Stomach (tissue), 9 donors: ENCODE results near the gene TAP2. TPM values are rescaled to one million over a fixed set of nuclear protein-coding genes. Genes with fewer than 3 reads are reported as not detected.

Source experiments
- DNase-seq, 2 donors: peaks; one replicate each; pipeline versions ENCODE4 v3.0.0 to v3.0.0-alpha.2; 2013 to 2019
- H3K27ac ChIP-seq, 5 donors: fragments of 200-600 bp in 4 of 5; sonication (generic) in 4 of 5; one replicate each; pipeline ENCODE4 v1.5.1; 2013 to 2019; ENCODE audit warnings: mild to moderate bottlenecking in 1 of 5, moderate library complexity in 1 of 5
- H3K27me3 ChIP-seq, 3 donors: fragments of 200-600 bp; sonication (generic); one replicate each; pipeline ENCODE4 v1.5.1; 2017 to 2019; ENCODE audit warnings: mixed run types in 1 of 3
- H3K36me3 ChIP-seq, 4 donors: fragments of 200-600 bp; sonication (generic); 1 replicate in 3 of 4; 2 replicates in 1 of 4; pipeline ENCODE4 v1.5.1; 2016 to 2019
- H3K4me1 ChIP-seq, 4 donors: fragments of 200-600 bp; sonication (generic); one replicate each; pipeline ENCODE4 v1.5.1; 2016 to 2019
- H3K4me3 ChIP-seq, 4 donors: fragments of 200-600 bp; sonication (generic) in 3 of 4; one replicate each; pipeline ENCODE4 v1.5.1; 2016 to 2019; ENCODE audit warnings: mild to moderate bottlenecking in 1 of 4
- H3K9me3 ChIP-seq, 4 donors: fragments of 200-600 bp; sonication (generic); one replicate each; pipeline ENCODE4 v1.5.1; 2016 to 2019
- CTCF ChIP-seq, 7 experiments: fragments of 450-650 bp in 4 of 7; fragments of 200-600 bp in 3 of 7; sonication (generic) in 3 of 7; IDR thresholded peaks; one replicate each; pipeline ENCODE4 v1.5.1; 2016 to 2019; ENCODE audit warnings: antibody characterized with exemption in 7 of 7, control low read depth in 2 of 7, mild to moderate bottlenecking in 1 of 7
- EP300 ChIP-seq: sonication (generic); formaldehyde crosslinking; IDR thresholded peaks from one replicate; pipeline ENCODE4 v1.6.1; 2017; ENCODE audit warnings: antibody characterized with exemption
- POLR2A ChIP-seq, 4 donors: fragments of 450-650 bp; IDR thresholded peaks; one replicate each; pipeline ENCODE4 v1.6.1; 2016; ENCODE audit warnings: antibody characterized with exemption in 4 of 4, control low read depth in 2 of 4, mild to moderate bottlenecking in 1 of 4, moderate library complexity in 1 of 4
- POLR2AphosphoS5 ChIP-seq, 3 donors: sonication (generic); formaldehyde crosslinking; IDR thresholded peaks; one replicate each; pipeline ENCODE4 v1.6.1; 2016; ENCODE audit warnings: antibody characterized with exemption in 3 of 3
- WGBS, 5 donors: extraction: QIAGEN DNeasy Blood & Tissue Kit in 3 of 5; methylation state at CpG; one replicate each; pipeline versions ENCODE4 v1.1.5 to v1.1.7; 2013 to 2018; 5-methylcytosine and 5-hydroxymethylcytosine counted together
- intact Hi-C: fragments of 100-400 bp; cut with DNase I; formaldehyde crosslinking; loops from one replicate; pipeline ENCODE4 v1.15.1; 2023; ENCODE audit warnings: low total_unique reads
- polyA plus RNA-seq, 3 donors: library from polyadenylated mRNA; stranded (reverse); fragments of 200-250 nt; gene quantifications; one replicate each; pipeline ENCODE4 v1.2.3, GENCODE V29; 2013
- total RNA-seq, 5 donors: library from RNA; depleted of rRNA; stranded (reverse); fragments of >200 nt; gene quantifications; one replicate each; pipeline versions ENCODE4 v1.1.0 to v1.2.3, GENCODE V29; 2014 to 2016
- donor health status: healthy with polysubstance abuse.
- donor health status: Bipolar disorder and iron deficiency.
- donor health status: healthy.

The TAP2 gene
- total and polyA plus RNA-seq, 8 donors: 1.2 to 449 (median 11.4) TPM

- DNase-seq: peak; percentile 96 to 97
- WGBS, 5 donors: 0% methylated on average over 46 to 68 of the region's 68 CpGs
- Histone ChIP-seq H3K4me3 (peak within 1 kb of the TSS; percentile 58 to 94 (median 82)), H3K9me3 (no peaks in the 10 kb centered on the region), H3K27me3 (no peaks in the 10 kb centered on the region), H3K4me1 (peaks cover 19 to 56% (median 43%) of the 10 kb centered on the region in 4 donors), H3K27ac (peak within 1 kb of the TSS; percentile 90 to 99 (median 99)), H3K36me3 (peaks cover 19 to 62% (median 48%) of the 10 kb centered on the region in 4 donors)
- TF ChIP-seq POLR2A (IDR thresholded peaks at IDR 0.05): peak in 1 of 4 donors; percentile 67
- peak; percentile 82 for TF ChIP-seq EP300
- TF ChIP-seq CTCF (IDR thresholded peaks at IDR 0.05): peak in 5 of 7 experiments; percentile 66 to 93 (median 87)
- TF ChIP-seq POLR2AphosphoS5 (IDR thresholded peaks at IDR 0.05): peak; percentile 86 to 94 (median 92)
- intact Hi-C loops: no loop called here
Observed at GRCh38 chr6:32853541-32854375, 15.2 kb upstream of the TAP2 start, which contains the start of the genes PSMB9 and TAP1. PSMB9 (plus strand) TSS chr6:32854192; CDS start chr6:32854230, 38 bp downstream. TAP1 (minus strand) TSS chr6:32853704; CDS start chr6:32853636, 68 bp downstream.

GRCh38 chr6:32852844-32853540, 14.5 kb upstream of the TAP2 start:
- 0 to 1% (median 0%) methylated on average over 14 to 41 of the region's 41 CpGs for WGBS, 5 donors
- Histone ChIP-seq H3K4me1 (peaks cover 19 to 64% (median 47%) of the 10 kb centered on the region in 4 donors), H3K27me3 (no peaks in the 10 kb centered on the region), H3K36me3 (peaks cover 26 to 62% (median 48%) of the 10 kb centered on the region in 4 donors), H3K9me3 (no peaks in the 10 kb centered on the region), H3K4me3 (peak overlapping the region; percentile 58 to 94 (median 82)), H3K27ac (peak overlapping the region; percentile 90 to 99 (median 99))
- intact Hi-C loops: no loop called here
- TF ChIP-seq POLR2A (IDR thresholded peaks at IDR 0.05) (no peak), CTCF (IDR thresholded peaks at IDR 0.05) (no peak), POLR2AphosphoS5 (IDR thresholded peaks at IDR 0.05) (no peak), EP300 (no peak)
- DNase-seq: peak; percentile 47 to 67

- Histone ChIP-seq H3K4me1 (peaks cover 19 to 69% (median 49%) of the 10 kb centered on the region in 4 donors), H3K36me3 (peaks cover 25 to 62% (median 49%) of the 10 kb centered on the region in 4 donors), H3K4me3 (peak overlapping the region; percentile 58 to 94 (median 82)), H3K9me3 (no peaks in the 10 kb centered on the region), H3K27ac (peak overlapping the region; percentile 90 to 99 (median 99)), H3K27me3 (no peaks in the 10 kb centered on the region)
- DNase-seq: peak; percentile 44 to 46
- intact Hi-C loops: no loop called here
- TF ChIP-seq POLR2AphosphoS5 (IDR thresholded peaks at IDR 0.05): no peak
- 32 to 45% (median 41%) methylated on average over 21 to 23 of the region's 23 CpGs for WGBS, 5 donors
Observed at GRCh38 chr6:32852018-32852843, 13.7 kb upstream of the TAP2 start.

- WGBS, 5 donors: 89 to 95% (median 91%) methylated on average over 4 of the region's 4 CpGs
- Histone ChIP-seq H3K27ac (peak overlapping the region in 3 of 5 donors; percentile 97 to 99 (median 99)), H3K4me1 (peaks cover 19 to 70% (median 57%) of the 10 kb centered on the region in 4 donors), H3K27me3 (no peaks in the 10 kb centered on the region), H3K36me3 (peaks cover 28 to 63% (median 55%) of the 10 kb centered on the region in 4 donors), H3K4me3 (peak overlapping the region in 1 of 4 donors; percentile 76), H3K9me3 (no peaks in the 10 kb centered on the region)
- intact Hi-C loops: no loop called here
- no peak for DNase-seq
- TF ChIP-seq POLR2A (IDR thresholded peaks at IDR 0.05) (no peak), EP300 (no peak), CTCF (IDR thresholded peaks at IDR 0.05) (no peak), POLR2AphosphoS5 (IDR thresholded peaks at IDR 0.05) (no peak)
Observed at GRCh38 chr6:32851025-32851424, 12.5 kb upstream of the TAP2 start.
